GM12865 (cell line): Measurements from ENCODE around the gene DOCK1.
"Not testable (repeated sequence)": the region's sequence is repeated elsewhere in the genome, so short reads cannot be mapped to it uniquely, and the experiment has no call there.

Experiments used
- DNase-seq: peaks from one replicate; pipeline ENCODE4 v3.0.0; 2010; ENCODE audit warnings: low read depth
- H3K4me3 ChIP-seq: 2 replicates; pipeline ENCODE4 v1.5.1; 2011; ENCODE audit warnings: mild to moderate bottlenecking, low read depth, low read length, control low read depth
- CTCF ChIP-seq: IDR thresholded peaks from 2 replicates; pipeline ENCODE4 v1.5.1; 2011; ENCODE audit warnings: low read length, control low read depth, low read depth, inconsistent platforms; ENCODE audit not compliant: insufficient read depth; ENCODE audit errors: missing control alignments

DOCK1 gene

GRCh38 chr10:126893206-126893605, 12.0 kb upstream of the DOCK1 start:
- TF ChIP-seq CTCF: no peak
- no peak for DNase-seq
- H3K4me3 ChIP-seq: no peak overlapping the region

DNA sequence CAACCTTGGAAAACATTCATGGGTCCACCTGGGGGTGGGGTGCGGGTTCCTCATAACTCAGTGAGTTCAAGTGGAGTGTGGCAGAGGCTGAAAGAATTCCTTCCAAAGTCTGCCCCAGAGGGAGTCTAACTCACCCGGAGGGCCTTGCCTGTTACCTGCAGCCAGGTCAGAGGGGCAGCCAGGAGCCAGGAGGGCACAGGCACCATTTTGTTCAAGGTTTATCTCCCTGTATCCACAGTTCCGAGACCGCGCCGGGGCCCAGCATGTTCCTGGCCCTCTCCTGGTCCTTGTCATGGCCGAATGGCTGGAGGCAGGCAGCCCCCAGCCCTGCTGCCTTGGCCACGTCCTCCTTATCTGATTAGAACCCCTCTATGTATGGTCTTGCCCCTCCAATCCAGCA, 11.4 kb upstream of the DOCK1 start:
- H3K4me3 ChIP-seq: no peak overlapping the region
- no peak for DNase-seq
- TF ChIP-seq CTCF: no peak

DNA sequence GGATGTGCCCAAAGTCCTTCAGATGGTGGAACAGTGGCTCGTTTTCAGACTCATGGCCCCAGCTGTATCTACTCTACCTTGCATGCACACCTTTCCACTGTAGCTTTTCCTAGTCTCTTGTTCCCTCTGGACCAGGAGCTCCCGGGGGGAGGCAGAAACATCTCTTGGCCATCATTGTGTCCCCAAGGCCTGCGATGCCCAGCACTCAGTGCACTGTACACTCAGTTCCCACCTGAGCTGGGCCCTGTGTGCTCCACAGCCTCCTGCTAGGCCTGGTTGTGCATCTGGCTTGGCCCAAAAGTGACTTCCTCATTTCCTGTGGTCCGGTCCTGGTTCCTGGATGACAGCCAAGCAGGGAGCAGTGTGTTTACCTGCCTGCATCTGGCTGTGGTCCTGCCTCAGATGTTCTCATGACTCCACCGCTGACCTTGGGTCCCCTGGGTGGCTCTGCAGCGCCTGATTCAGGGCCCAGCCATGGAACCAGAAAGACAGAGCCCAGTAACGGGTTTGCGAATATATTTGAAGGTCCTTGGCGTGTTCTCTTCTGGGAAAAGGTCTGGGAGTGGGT, 9.9 kb upstream of the DOCK1 start:
- no peak for TF ChIP-seq CTCF
- DNase-seq: no peak
- no peak overlapping the region for H3K4me3 ChIP-seq

DNA sequence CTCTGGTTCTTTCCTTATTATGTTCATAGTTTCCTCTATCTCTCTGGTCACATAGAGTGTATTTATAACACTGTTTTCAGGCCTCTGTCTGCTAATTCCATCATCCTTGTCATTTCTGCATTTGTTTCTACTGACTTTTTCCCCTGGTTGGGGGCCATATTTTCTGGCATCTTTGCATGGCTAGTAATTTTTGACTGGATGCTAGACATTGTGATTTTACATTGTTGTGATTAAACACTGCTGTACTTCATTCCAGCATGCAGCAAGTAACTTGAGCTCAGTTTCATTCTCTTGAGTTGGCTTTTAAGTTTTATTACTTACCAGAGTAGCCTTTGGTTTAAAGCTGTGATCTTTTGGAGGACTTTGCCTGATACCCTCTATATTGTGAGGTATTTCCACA, 6.8 kb upstream of the DOCK1 start:
- no peak for TF ChIP-seq CTCF
- DNase-seq: no peak
- no peak overlapping the region for H3K4me3 ChIP-seq

GRCh38 chr10:126899529-126899928, 5.7 kb upstream of the DOCK1 start:
- not testable (repeated sequence) for DNase-seq, H3K4me3 ChIP-seq

DNA sequence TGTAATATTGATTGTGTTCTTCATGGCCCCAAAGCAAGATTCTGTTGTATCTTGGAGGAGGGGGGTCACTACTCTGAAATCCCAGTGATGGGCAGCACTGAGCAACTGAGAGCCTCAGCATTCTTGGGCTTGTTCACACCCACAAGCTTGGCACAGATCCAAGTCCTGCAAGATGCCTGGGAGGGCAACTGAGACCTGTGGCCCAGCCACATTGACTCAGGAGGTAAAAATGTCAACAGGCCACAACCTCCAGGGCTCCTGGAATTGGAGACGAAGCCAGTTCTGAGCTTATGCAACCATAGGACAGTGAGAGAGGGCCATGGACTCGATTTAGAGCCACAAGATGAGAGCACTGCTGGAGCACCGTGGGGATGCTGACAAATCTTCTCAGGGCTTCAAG, 3.1 kb upstream of the DOCK1 start:
- no peak for TF ChIP-seq CTCF
- DNase-seq: no peak
- no peak overlapping the region for H3K4me3 ChIP-seq

GRCh38 chr10:126903656-126904360, 1.4 kb upstream of the DOCK1 start:
- TF ChIP-seq CTCF: no peak
- no peak for DNase-seq
- no peak overlapping the region for H3K4me3 ChIP-seq

- DNase-seq: no peak
- no peak overlapping the region for H3K4me3 ChIP-seq
Observed at GRCh38 chr10:126904516-126904817, 761 bp upstream of the DOCK1 start.

More at GRCh38 chr10:126904516-126904817, 761 bp upstream of the DOCK1 start:
- no peak for TF ChIP-seq CTCF
